ENCODE results near the gene NCOR1.

NCOR1 gene

DNA sequence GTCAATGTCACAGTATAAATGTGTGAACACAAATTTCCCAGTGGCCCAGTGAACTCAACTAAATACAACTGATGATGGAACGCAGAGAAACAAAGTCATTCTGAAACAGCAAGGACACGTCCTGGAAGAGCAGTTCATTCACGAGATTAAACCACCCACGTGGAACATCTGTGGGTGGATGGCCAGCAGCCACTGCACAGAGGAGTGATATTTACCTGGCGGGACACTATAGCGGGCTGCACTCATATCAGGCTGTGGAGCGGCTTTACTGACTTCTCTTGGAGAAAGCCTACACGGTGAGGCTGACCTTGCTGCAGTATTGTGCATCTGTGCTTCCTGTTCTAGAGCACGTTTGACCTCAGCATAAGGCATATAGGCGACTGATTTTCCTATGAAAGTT lies 128.4 kb downstream of the NCOR1 start:
- Histone ChIP-seq H3K4ac (ENCODE audit: low read length) (no peak overlapping the region), H2BK120ac (ENCODE audit: low read depth, low read length) (no peak overlapping the region), H2BK12ac (ENCODE audit: low read length) (no peak overlapping the region), H3K79me1 (ENCODE audit: low read depth, low read length) (no peaks in the 10 kb centered on the region), H3K4me2 (ENCODE audit: insufficient read depth, low read length, poor library complexity, severe bottlenecking) (no peak overlapping the region), H4K8ac (ENCODE audit: low read depth, low read length) (no peak overlapping the region), H3K4me1 (ENCODE audit: control insufficient read depth in 2 of 2, insufficient read depth in 1 of 2, low read depth in 1 of 2, low read length in 2 of 2) (no peaks in the 10 kb centered on the region), H3K14ac (ENCODE audit: low read length) (no peak overlapping the region), H3K9ac (ENCODE audit: low read depth, low read length, poor library complexity) (no peak overlapping the region), H3K9me3 (replicated peaks in 1 of 2; ENCODE audit: control insufficient read depth in 2 of 2, insufficient read depth in 1 of 2, low read depth in 1 of 2, low read length in 2 of 2) (peaks cover 3 to 14% of the 10 kb centered on the region in 2 donors), H2BK5ac (ENCODE audit: low read length) (no peak overlapping the region), H3K27ac (replicated peaks; ENCODE audit: low read length) (no peak overlapping the region), H2AK5ac (ENCODE audit: low read depth, low read length) (no peak overlapping the region), H3K23ac (ENCODE audit: low read depth, low read length, poor library complexity) (no peak overlapping the region), H2AFZ (ENCODE audit: low read length) (no peak overlapping the region), H3K27me3 (ENCODE audit: control insufficient read depth in 3 of 3, insufficient read depth in 3 of 3, low read depth in 1 of 3, low read length in 3 of 3) (no peaks in the 10 kb centered on the region), H2BK15ac (ENCODE audit: low read length) (no peak overlapping the region), H3K4me3 (ENCODE audit: low read length in 2 of 2) (no peak overlapping the region), H3K18ac (ENCODE audit: low read length) (no peak overlapping the region), H3K36me3 (replicated peaks in 1 of 2; ENCODE audit: control insufficient read depth in 2 of 2, insufficient read depth in 2 of 2, low read length in 2 of 2) (peaks cover 6 to 96% of the 10 kb centered on the region in 2 donors), H4K91ac (ENCODE audit: low read depth, low read length, poor library complexity) (no peak overlapping the region)
- WGBS, 2 donors (ENCODE audit: extremely low coverage in 2 of 2, insufficient read length in 2 of 2, insufficient replicate concordance in 1 of 2): no CpG with 5 or more reads among the region's 10 CpGs
- no peak for DNase-seq (ENCODE audit: low spot score)

DNA sequence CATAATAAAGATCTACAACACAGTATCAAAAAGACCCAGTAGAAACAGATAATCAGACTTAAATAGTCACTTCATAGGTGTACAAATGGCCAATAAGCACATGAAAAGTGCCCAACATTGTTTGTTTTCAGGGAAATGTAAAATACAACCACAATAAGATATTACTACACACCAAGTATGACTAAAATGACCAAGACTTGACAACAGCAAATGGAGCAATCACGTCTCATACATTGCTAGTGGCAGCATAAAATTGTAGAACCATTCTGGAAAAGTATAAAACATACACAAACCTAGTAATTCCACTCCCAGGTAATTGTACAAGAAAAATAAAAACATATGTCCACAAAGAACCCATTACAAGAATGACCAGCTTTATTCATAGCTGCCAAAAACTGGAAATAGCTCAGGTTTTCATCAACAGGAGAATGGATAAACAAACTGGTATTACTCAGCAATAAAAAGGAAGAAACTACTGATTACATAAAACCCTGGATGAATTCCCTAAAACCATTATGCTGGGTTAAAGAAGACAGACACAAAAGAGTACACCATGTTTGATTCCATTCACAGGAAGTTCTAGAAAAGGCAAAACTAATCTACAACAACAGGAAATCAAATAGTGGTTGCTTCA lies 130.2 kb downstream of the NCOR1 start:
- H3K23ac ChIP-seq (ENCODE audit: low read depth, low read length, poor library complexity): no peak overlapping the region
- H3K9ac ChIP-seq (ENCODE audit: low read depth, low read length, poor library complexity): no peak overlapping the region
- no peak overlapping the region for H3K4me3 ChIP-seq (ENCODE audit: low read length in 2 of 2)
- H4K8ac ChIP-seq (ENCODE audit: low read depth, low read length): no peak overlapping the region
- H2BK15ac ChIP-seq (ENCODE audit: low read length): no peak overlapping the region
- no CpG with 5 or more reads among the region's 1 CpG for WGBS, 2 donors (ENCODE audit: extremely low coverage in 2 of 2, insufficient read length in 2 of 2, insufficient replicate concordance in 1 of 2)
- H4K91ac ChIP-seq (ENCODE audit: low read depth, low read length, poor library complexity): no peak overlapping the region
- H3K36me3 ChIP-seq (replicated peaks in 1 of 2; ENCODE audit: control insufficient read depth in 2 of 2, insufficient read depth in 2 of 2, low read length in 2 of 2): peaks cover 10 to 96% of the 10 kb centered on the region in 2 donors
- H2BK5ac ChIP-seq (ENCODE audit: low read length): no peak overlapping the region
- no peak overlapping the region for H2BK120ac ChIP-seq (ENCODE audit: low read depth, low read length)
- H3K4me2 ChIP-seq (ENCODE audit: insufficient read depth, low read length, poor library complexity, severe bottlenecking): no peak overlapping the region
- H3K4ac ChIP-seq (ENCODE audit: low read length): no peak overlapping the region
- H3K4me1 ChIP-seq (ENCODE audit: control insufficient read depth in 2 of 2, insufficient read depth in 1 of 2, low read depth in 1 of 2, low read length in 2 of 2): no peaks in the 10 kb centered on the region
- H2BK12ac ChIP-seq (ENCODE audit: low read length): no peak overlapping the region
- no peak overlapping the region for H3K14ac ChIP-seq (ENCODE audit: low read length)
- peaks cover 6 to 25% of the 10 kb centered on the region in 2 donors for H3K9me3 ChIP-seq (replicated peaks in 1 of 2; ENCODE audit: control insufficient read depth in 2 of 2, insufficient read depth in 1 of 2, low read depth in 1 of 2, low read length in 2 of 2)
- no peak overlapping the region for H2AK5ac ChIP-seq (ENCODE audit: low read depth, low read length)
- no peaks in the 10 kb centered on the region for H3K27me3 ChIP-seq (ENCODE audit: control insufficient read depth in 3 of 3, insufficient read depth in 3 of 3, low read depth in 1 of 3, low read length in 3 of 3)
- DNase-seq (ENCODE audit: low spot score): no peak
- no peak overlapping the region for H3K27ac ChIP-seq (replicated peaks; ENCODE audit: low read length)
- no peak overlapping the region for H2AFZ ChIP-seq (ENCODE audit: low read length)
- H3K18ac ChIP-seq (ENCODE audit: low read length): no peak overlapping the region
- no peaks in the 10 kb centered on the region for H3K79me1 ChIP-seq (ENCODE audit: low read depth, low read length)

DNA sequence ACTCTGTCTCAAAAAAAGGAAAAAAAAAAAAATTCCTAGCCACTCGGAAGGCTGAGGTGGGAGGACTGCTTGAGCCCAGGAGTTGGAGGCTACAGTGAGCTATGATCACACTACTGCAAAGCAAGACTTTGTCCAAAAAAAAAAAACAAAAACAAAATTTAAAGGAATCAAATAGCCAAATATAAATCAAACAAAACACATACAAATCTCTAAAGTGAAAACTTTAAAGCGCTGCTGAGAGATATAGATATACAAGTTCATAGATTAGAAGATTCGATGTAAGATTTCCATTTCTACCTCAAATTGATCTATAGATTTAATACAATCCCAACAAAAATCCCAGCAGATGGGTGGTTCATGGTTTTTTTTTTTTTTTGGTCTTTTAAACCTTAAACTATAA lies 132.1 kb downstream of the NCOR1 start:
- Histone ChIP-seq H3K4me3 (ENCODE audit: low read length in 2 of 2) (no peak overlapping the region), H3K9ac (ENCODE audit: low read depth, low read length, poor library complexity) (no peak overlapping the region), H2BK5ac (ENCODE audit: low read length) (no peak overlapping the region), H3K79me1 (ENCODE audit: low read depth, low read length) (no peaks in the 10 kb centered on the region), H2AK5ac (ENCODE audit: low read depth, low read length) (no peak overlapping the region), H4K8ac (ENCODE audit: low read depth, low read length) (no peak overlapping the region), H2BK120ac (ENCODE audit: low read depth, low read length) (no peak overlapping the region), H4K91ac (ENCODE audit: low read depth, low read length, poor library complexity) (no peak overlapping the region), H3K27ac (replicated peaks; ENCODE audit: low read length) (no peak overlapping the region), H3K4ac (ENCODE audit: low read length) (no peak overlapping the region), H2AFZ (ENCODE audit: low read length) (no peak overlapping the region), H3K9me3 (replicated peaks in 1 of 2; ENCODE audit: control insufficient read depth in 2 of 2, insufficient read depth in 1 of 2, low read depth in 1 of 2, low read length in 2 of 2) (peaks cover 6 to 25% of the 10 kb centered on the region in 2 donors), H3K36me3 (replicated peaks in 1 of 2; ENCODE audit: control insufficient read depth in 2 of 2, insufficient read depth in 2 of 2, low read length in 2 of 2) (peaks cover 13 to 95% of the 10 kb centered on the region in 2 donors), H3K23ac (ENCODE audit: low read depth, low read length, poor library complexity) (no peak overlapping the region), H3K18ac (ENCODE audit: low read length) (no peak overlapping the region), H3K27me3 (ENCODE audit: control insufficient read depth in 3 of 3, insufficient read depth in 3 of 3, low read depth in 1 of 3, low read length in 3 of 3) (no peaks in the 10 kb centered on the region), H2BK12ac (ENCODE audit: low read length) (no peak overlapping the region), H2BK15ac (ENCODE audit: low read length) (no peak overlapping the region), H3K4me1 (ENCODE audit: control insufficient read depth in 2 of 2, insufficient read depth in 1 of 2, low read depth in 1 of 2, low read length in 2 of 2) (no peaks in the 10 kb centered on the region), H3K14ac (ENCODE audit: low read length) (no peak overlapping the region), H3K4me2 (ENCODE audit: insufficient read depth, low read length, poor library complexity, severe bottlenecking) (no peak overlapping the region)
- DNase-seq (ENCODE audit: low spot score): no peak
- no CpG with 5 or more reads among the region's 3 CpGs for WGBS, 2 donors (ENCODE audit: extremely low coverage in 2 of 2, insufficient read length in 2 of 2, insufficient replicate concordance in 1 of 2)

DNA sequence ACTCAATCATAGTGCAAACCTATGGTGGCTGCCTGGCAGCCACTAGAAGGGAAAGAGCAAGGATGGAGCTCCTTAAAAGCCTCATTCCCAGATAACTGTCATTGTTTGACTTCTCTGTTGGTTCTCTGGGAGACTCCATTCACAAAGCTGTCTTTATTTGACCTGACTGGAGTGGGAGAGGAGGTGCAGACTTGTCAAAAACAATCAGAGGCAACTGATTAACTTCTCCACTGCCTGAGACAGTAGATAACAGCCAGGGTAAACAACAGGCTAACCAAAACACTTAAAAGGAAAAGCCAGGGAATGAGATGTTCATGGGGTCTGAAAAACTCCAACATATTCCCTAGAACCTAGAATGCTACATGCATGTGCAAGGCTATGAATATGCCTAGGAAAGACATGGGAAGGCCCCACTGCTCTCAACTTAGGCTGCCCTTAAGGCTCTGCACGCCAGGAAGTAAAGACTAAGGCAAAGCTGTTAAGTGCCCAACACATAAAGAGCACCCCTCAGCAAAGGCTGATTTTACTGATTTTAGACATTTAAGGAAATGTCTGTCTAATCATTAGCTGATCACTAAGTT lies 133.7 kb downstream of the NCOR1 start:
- H2BK15ac ChIP-seq (ENCODE audit: low read length): no peak overlapping the region
- H3K4me3 ChIP-seq (ENCODE audit: low read length in 2 of 2): no peak overlapping the region
- no peak overlapping the region for H2BK5ac ChIP-seq (ENCODE audit: low read length)
- no peak overlapping the region for H3K9ac ChIP-seq (ENCODE audit: low read depth, low read length, poor library complexity)
- H2AFZ ChIP-seq (ENCODE audit: low read length): no peak overlapping the region
- peaks cover 3 to 25% of the 10 kb centered on the region in 2 donors for H3K9me3 ChIP-seq (replicated peaks in 1 of 2; ENCODE audit: control insufficient read depth in 2 of 2, insufficient read depth in 1 of 2, low read depth in 1 of 2, low read length in 2 of 2)
- no peaks in the 10 kb centered on the region for H3K4me1 ChIP-seq (ENCODE audit: control insufficient read depth in 2 of 2, insufficient read depth in 1 of 2, low read depth in 1 of 2, low read length in 2 of 2)
- no peak overlapping the region for H4K8ac ChIP-seq (ENCODE audit: low read depth, low read length)
- no peak for DNase-seq (ENCODE audit: low spot score)
- H3K27ac ChIP-seq (replicated peaks; ENCODE audit: low read length): no peak overlapping the region
- H3K4me2 ChIP-seq (ENCODE audit: insufficient read depth, low read length, poor library complexity, severe bottlenecking): no peak overlapping the region
- H3K27me3 ChIP-seq (ENCODE audit: control insufficient read depth in 3 of 3, insufficient read depth in 3 of 3, low read depth in 1 of 3, low read length in 3 of 3): no peaks in the 10 kb centered on the region
- H3K14ac ChIP-seq (ENCODE audit: low read length): no peak overlapping the region
- H3K23ac ChIP-seq (ENCODE audit: low read depth, low read length, poor library complexity): no peak overlapping the region
- no peak overlapping the region for H3K18ac ChIP-seq (ENCODE audit: low read length)
- no peak overlapping the region for H2AK5ac ChIP-seq (ENCODE audit: low read depth, low read length)
- H3K36me3 ChIP-seq (replicated peaks in 1 of 2; ENCODE audit: control insufficient read depth in 2 of 2, insufficient read depth in 2 of 2, low read length in 2 of 2): peaks cover 11 to 93% of the 10 kb centered on the region in 2 donors
- H2BK120ac ChIP-seq (ENCODE audit: low read depth, low read length): no peak overlapping the region
- H2BK12ac ChIP-seq (ENCODE audit: low read length): no peak overlapping the region
- H4K91ac ChIP-seq (ENCODE audit: low read depth, low read length, poor library complexity): no peak overlapping the region
- no CpG with 5 or more reads among the region's 1 CpG for WGBS, 2 donors (ENCODE audit: extremely low coverage in 2 of 2, insufficient read length in 2 of 2, insufficient replicate concordance in 1 of 2)
- no peaks in the 10 kb centered on the region for H3K79me1 ChIP-seq (ENCODE audit: low read depth, low read length)
- H3K4ac ChIP-seq (ENCODE audit: low read length): no peak overlapping the region
